Adrenal gland (tissue), 12 donors: ENCODE results near the gene NACC2. TPM values are rescaled to one million over a fixed set of nuclear protein-coding genes. Genes with fewer than 3 reads are reported as not detected.

Source experiments
- DNase-seq, 7 donors: peaks; one replicate each; pipeline ENCODE4 v3.0.0-alpha.2; 2019 to 2020
- H3K27ac ChIP-seq, 5 donors: fragments of 200-600 bp; sonication (generic) in 4 of 5; 1 replicate in 3 of 5; 2 replicates in 2 of 5; pipeline versions ENCODE4 v1.5.1 to v1.8.0; 2016 to 2020; ENCODE audit warnings: mild to moderate bottlenecking in 1 of 5
- H3K27me3 ChIP-seq: fragments of 200-600 bp; 2 replicates; pipeline ENCODE4 v1.8.0; 2021
- H3K36me3 ChIP-seq, 2 donors: fragments of 200-600 bp; replicated peaks in 1 of 2; 1 replicate in 1 of 2; 2 replicates in 1 of 2; pipeline versions ENCODE4 v1.5.1 to v1.8.0; 2018 to 2022
- H3K4me1 ChIP-seq, 2 donors: fragments of 200-600 bp; replicated peaks in 1 of 2; 1 replicate in 1 of 2; 2 replicates in 1 of 2; pipeline versions ENCODE4 v1.5.1 to v1.8.0; 2018 to 2021
- H3K4me3 ChIP-seq, 4 donors: fragments of 200-600 bp; sonication (generic) in 3 of 4; one replicate each; pipeline ENCODE4 v1.5.1; 2016 to 2018
- H3K9me3 ChIP-seq, 3 donors: fragments of 200-600 bp; sonication (generic) in 1 of 3; replicated peaks in 1 of 3; 1 replicate in 2 of 3; 2 replicates in 1 of 3; pipeline versions ENCODE4 v1.5.1 to v1.8.0; 2016 to 2021
- POLR2A ChIP-seq, 2 donors: fragments of 450-650 bp; IDR thresholded peaks; one replicate each; pipeline ENCODE4 v1.6.1; 2017; ENCODE audit warnings: antibody characterized with exemption in 2 of 2, mild to moderate bottlenecking in 2 of 2, moderate library complexity in 1 of 2
- WGBS, 4 donors: extraction: QIAGEN DNeasy Blood & Tissue Kit in 2 of 4; methylation state at CpG; one replicate each; pipeline versions ENCODE4 v1.1.5 to v1.1.7; 2013 to 2017; 5-methylcytosine and 5-hydroxymethylcytosine counted together
- intact Hi-C, 2 donors: fragments of 100-400 bp; cut with DNase I; formaldehyde crosslinking; loops; one replicate each; pipeline versions ENCODE4 v1.14.1 to v1.15.0; 2022 to 2023
- polyA plus RNA-seq, 3 donors: library from polyadenylated mRNA; stranded (reverse); fragments of 200-250 nt in 2 of 3; fragments of 350-450 nt in 1 of 3; fragmentation: Illumina TruSeq in 1 of 3; extraction: RNeasy Lipid Tissue Mini Kit (QIAGEN cat#74804) in 1 of 3; gene quantifications; one replicate each; pipeline ENCODE4 v1.2.3, GENCODE V29; 2013 to 2014
- total RNA-seq, 9 donors: library from RNA; depleted of rRNA in 4 of 9; stranded (reverse); fragments of >200 nt in 4 of 9; fragments of 120-200 nt in 1 of 9; fragmentation: NEBNext Ultra II Directional in 1 of 9; extraction: Animal tissue kit (Norgen Biotek cat#: 25700) in 1 of 9; gene quantifications; one replicate each; pipeline versions ENCODE4 v1.1.0 to v1.2.4, GENCODE V29; 2013 to 2023
- TF ChIP-seq, protein P1 (sequence below), 6 experiments: fragments of 450-650 bp in 4 of 6; fragments of 200-600 bp in 2 of 6; sonication (generic) in 1 of 6; IDR thresholded peaks; 1 replicate in 5 of 6; 2 replicates in 1 of 6; pipeline versions ENCODE4 v1.5.1 to v1.8.0; 2016 to 2021; ENCODE audit warnings: antibody characterized with exemption in 6 of 6, mild to moderate bottlenecking in 2 of 6, moderate library complexity in 1 of 6
- donor health status: healthy with polysubstance abuse.
- donor health status: Bipolar disorder and iron deficiency.
- donor health status: DM: yes; HTN: yes; CAD: no.
- donor health status: DM: no; HTN: no; CAD: no.
- donor health status: DM: no; HTN: no; CAD: no.
- donor health status: DM: yes; HTN: yes; CAD: no.

The NACC2 gene
- total and polyA plus RNA-seq, 12 donors: 3.3 to 61.0 (median 35.3) TPM

DNA sequence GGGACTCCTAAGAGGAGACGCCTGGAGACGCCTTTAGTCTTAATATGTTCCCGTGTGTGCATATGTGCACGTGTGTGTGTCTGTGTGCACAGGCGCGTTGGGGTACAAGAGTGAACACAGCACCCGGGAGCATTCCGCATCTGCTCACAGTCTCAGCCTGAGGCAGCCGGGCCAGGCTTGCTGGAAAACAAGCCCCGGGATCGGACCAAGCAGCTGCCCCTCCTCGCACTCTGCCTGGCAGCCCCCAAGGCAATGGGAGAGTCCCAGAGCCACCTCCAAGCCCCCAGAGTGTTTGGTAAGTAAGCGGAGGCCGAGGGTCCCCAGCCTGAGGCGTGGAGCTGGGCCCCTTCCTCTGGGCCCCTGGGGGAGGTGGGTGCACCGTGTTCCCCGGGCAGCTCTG is 106.6 kb downstream of the NACC2 start:
- Histone ChIP-seq H3K4me3 (no peak overlapping the region), H3K4me1 (peaks cover 17 to 26% of the 10 kb centered on the region in 2 donors), H3K9me3 (no peaks in the 10 kb centered on the region), H3K36me3 (no peaks in the 10 kb centered on the region), H3K27ac (no peak overlapping the region), H3K27me3 (no peaks in the 10 kb centered on the region)
- 77 to 87% (median 84%) methylated on average over 10 to 17 of the region's 17 CpGs for WGBS, 4 donors
- TF ChIP-seq, protein P1, sequence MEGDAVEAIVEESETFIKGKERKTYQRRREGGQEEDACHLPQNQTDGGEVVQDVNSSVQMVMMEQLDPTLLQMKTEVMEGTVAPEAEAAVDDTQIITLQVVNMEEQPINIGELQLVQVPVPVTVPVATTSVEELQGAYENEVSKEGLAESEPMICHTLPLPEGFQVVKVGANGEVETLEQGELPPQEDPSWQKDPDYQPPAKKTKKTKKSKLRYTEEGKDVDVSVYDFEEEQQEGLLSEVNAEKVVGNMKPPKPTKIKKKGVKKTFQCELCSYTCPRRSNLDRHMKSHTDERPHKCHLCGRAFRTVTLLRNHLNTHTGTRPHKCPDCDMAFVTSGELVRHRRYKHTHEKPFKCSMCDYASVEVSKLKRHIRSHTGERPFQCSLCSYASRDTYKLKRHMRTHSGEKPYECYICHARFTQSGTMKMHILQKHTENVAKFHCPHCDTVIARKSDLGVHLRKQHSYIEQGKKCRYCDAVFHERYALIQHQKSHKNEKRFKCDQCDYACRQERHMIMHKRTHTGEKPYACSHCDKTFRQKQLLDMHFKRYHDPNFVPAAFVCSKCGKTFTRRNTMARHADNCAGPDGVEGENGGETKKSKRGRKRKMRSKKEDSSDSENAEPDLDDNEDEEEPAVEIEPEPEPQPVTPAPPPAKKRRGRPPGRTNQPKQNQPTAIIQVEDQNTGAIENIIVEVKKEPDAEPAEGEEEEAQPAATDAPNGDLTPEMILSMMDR (IDR thresholded peaks at IDR 0.05): no peak
- no peak for TF ChIP-seq POLR2A (IDR thresholded peaks at IDR 0.05)
- intact Hi-C loops: no loop called here
- DNase-seq: no peak

DNA sequence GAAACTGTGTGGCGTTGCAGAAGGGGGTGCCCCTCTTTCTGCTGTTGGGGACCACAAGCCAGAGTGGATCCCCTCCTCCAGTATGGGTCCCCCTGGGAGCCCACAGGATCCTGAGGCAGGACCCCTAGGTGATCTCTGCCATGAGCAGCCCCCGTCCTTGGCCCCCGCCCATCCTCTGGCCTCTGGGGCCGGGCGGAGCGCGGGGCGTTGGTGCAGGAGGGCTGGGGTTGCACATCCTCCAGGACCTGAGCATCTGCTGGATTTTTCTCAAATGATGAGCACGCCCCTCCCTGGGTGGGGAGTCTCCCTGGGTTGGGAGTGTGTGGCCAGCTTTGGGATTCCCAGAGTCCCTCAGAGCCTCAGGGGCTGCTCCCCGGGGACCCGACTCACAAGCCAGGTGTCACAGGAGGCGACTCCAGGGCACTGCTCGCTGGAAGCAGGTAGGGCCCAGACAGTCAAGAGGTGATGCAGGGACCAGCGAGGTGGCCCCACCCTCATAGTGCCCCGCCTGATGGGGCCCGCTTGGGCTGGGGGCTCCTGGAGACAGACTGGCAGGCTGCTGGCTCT is 107.2 kb downstream of the NACC2 start:
- H3K27ac ChIP-seq: no peak overlapping the region
- H3K9me3 ChIP-seq: no peaks in the 10 kb centered on the region
- DNase-seq: no peak
- no peaks in the 10 kb centered on the region for H3K27me3 ChIP-seq
- intact Hi-C loops: no loop called here
- WGBS, 4 donors: 82 to 93% (median 86%) methylated on average over 2 to 16 of the region's 16 CpGs
- H3K36me3 ChIP-seq: no peaks in the 10 kb centered on the region
- peaks cover 12 to 20% of the 10 kb centered on the region in 2 donors for H3K4me1 ChIP-seq
- no peak for TF ChIP-seq POLR2A (IDR thresholded peaks at IDR 0.05)
- TF ChIP-seq, protein P1 (IDR thresholded peaks at IDR 0.05): no peak
- no peak overlapping the region for H3K4me3 ChIP-seq

DNA sequence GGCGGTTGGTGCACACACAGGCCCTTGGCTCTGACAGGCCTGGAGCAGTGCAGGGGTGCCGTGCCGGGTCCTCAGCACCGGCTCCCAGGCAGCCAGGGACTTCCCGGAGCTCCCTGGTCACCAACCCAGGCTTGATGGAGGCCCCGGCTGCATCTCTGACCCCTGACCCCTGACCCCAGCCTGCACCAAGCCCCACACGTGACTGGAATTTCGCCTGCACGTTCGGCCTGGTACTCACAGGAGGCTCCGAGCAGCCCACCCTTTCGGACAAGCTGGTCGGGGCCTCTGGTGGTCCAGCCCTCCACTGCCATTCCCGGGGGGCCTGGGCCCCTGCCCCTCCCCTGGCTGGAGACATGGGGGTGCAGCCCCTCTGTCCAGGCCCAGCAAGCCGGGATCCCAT is 108.5 kb downstream of the NACC2 start:
- Histone ChIP-seq H3K4me3 (no peak overlapping the region), H3K27me3 (no peaks in the 10 kb centered on the region), H3K4me1 (peaks cover 0 to 10% of the 10 kb centered on the region in 2 donors), H3K9me3 (no peaks in the 10 kb centered on the region), H3K36me3 (no peaks in the 10 kb centered on the region), H3K27ac (peak overlapping the region in 1 of 5 donors; percentile 5)
- 60 to 83% (median 77%) methylated on average over 1 to 15 of the region's 15 CpGs for WGBS, 4 donors
- intact Hi-C loops: no loop called here
- DNase-seq: no peak
- TF ChIP-seq POLR2A (IDR thresholded peaks at IDR 0.05): no peak
- TF ChIP-seq, protein P1 (IDR thresholded peaks at IDR 0.05): no peak

DNA sequence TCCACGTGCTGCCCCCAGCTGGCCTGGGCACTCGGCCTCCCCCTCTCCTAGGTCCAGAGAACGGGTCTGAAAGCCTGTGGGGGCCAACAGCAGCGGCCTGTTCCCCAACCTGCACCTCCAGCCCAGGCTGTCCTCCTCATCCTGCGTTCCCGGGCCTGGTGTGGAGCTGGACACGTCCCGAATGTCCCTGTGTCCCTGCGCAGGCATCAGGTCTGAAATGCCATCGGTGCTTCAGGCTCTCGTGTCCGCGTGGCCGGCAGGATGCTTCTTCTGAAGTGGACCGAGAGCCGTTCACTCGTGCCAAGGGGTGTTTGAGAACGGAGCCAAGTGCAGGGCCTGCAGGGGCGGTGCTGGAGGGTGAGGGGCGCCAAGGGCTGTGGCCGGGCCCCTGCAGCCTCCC is 109.2 kb downstream of the NACC2 start:
- 85 to 92% (median 88%) methylated on average over 4 to 21 of the region's 21 CpGs for WGBS, 4 donors
- Histone ChIP-seq H3K27ac (no peak overlapping the region), H3K36me3 (no peaks in the 10 kb centered on the region), H3K9me3 (no peaks in the 10 kb centered on the region), H3K27me3 (no peaks in the 10 kb centered on the region), H3K4me3 (no peak overlapping the region), H3K4me1 (peaks cover 0 to 10% of the 10 kb centered on the region in 2 donors)
- intact Hi-C loops: no loop called here
- TF ChIP-seq, protein P1 (IDR thresholded peaks at IDR 0.05): no peak
- TF ChIP-seq POLR2A (IDR thresholded peaks at IDR 0.05): no peak
- no peak for DNase-seq
